ENCODE results near the gene AFG1L.

Gene AFG1L

GRCh38 chr6:108341372-108341771, 46.5 kb downstream of the AFG1L start:
- H3K79me2 ChIP-seq (ENCODE audit: low read length), result no peaks in the 10 kb centered on the region
- peaks cover 36% of the 10 kb centered on the region for H3K4me1 ChIP-seq (ENCODE audit: low read length)
- H3K9ac ChIP-seq (ENCODE audit: low read length), result no peak overlapping the region
- H3K4me3 ChIP-seq (ENCODE audit: low read length), result no peak overlapping the region
- H4K20me1 ChIP-seq (ENCODE audit: insufficient read depth, low read length), result no peaks in the 10 kb centered on the region
- H2AFZ ChIP-seq (ENCODE audit: low read depth, low read length), result no peak overlapping the region
- H3K36me3 ChIP-seq (replicated peaks; ENCODE audit: low read depth, low read length), result peaks cover 4% of the 10 kb centered on the region
- H3K27ac ChIP-seq (ENCODE audit: low read length), result 0 out of 2 replicates have a peak overlapping the region, but pooled peaks have one; percentile 36
- H3K27me3 ChIP-seq (ENCODE audit: low read depth, low read length), result no peaks in the 10 kb centered on the region
- no peak for TF ChIP-seq EZH2phosphoT487 (IDR thresholded peaks at IDR 0.05; ENCODE audit: low read depth)
- no peak for TF ChIP-seq CTCF (IDR thresholded peaks at IDR 0.05; ENCODE audit: low read depth, low read length)
- H3K4me2 ChIP-seq (ENCODE audit: low read length), result peak overlapping the region; percentile 34
- H3K9me3 ChIP-seq (ENCODE audit: insufficient read depth, low read length), result no peaks in the 10 kb centered on the region

- no peak for TF ChIP-seq EZH2phosphoT487 (IDR thresholded peaks at IDR 0.05; ENCODE audit: low read depth)
- TF ChIP-seq CTCF (IDR thresholded peaks at IDR 0.05; ENCODE audit: low read depth, low read length), result no peak
Observed at GRCh38 chr6:108343894-108344293, 49.0 kb downstream of the AFG1L start.

GRCh38 chr6:108348655-108349349, 53.9 kb downstream of the AFG1L start:
- H2AFZ ChIP-seq (ENCODE audit: low read depth, low read length), result no peak overlapping the region
- no peaks in the 10 kb centered on the region for H3K79me2 ChIP-seq (ENCODE audit: low read length)
- no peaks in the 10 kb centered on the region for H3K9me3 ChIP-seq (ENCODE audit: insufficient read depth, low read length)
- no peaks in the 10 kb centered on the region for H3K27me3 ChIP-seq (ENCODE audit: low read depth, low read length)
- peak overlapping the region; percentile 74 for H3K9ac ChIP-seq (ENCODE audit: low read length)
- H3K4me3 ChIP-seq (ENCODE audit: low read length), result peak overlapping the region; percentile 37; the same call in 1 of the 2 replicates
- H3K4me1 ChIP-seq (ENCODE audit: low read length), result peaks cover 53% of the 10 kb centered on the region
- H3K36me3 ChIP-seq (replicated peaks; ENCODE audit: low read depth, low read length), result peaks cover 8% of the 10 kb centered on the region
- no peaks in the 10 kb centered on the region for H4K20me1 ChIP-seq (ENCODE audit: insufficient read depth, low read length)
- H3K4me2 ChIP-seq (ENCODE audit: low read length), result peak overlapping the region; percentile 63
- H3K27ac ChIP-seq (ENCODE audit: low read length), result peak overlapping the region; percentile 98
- no peak for TF ChIP-seq EZH2phosphoT487 (IDR thresholded peaks at IDR 0.05; ENCODE audit: low read depth)
- no peak for TF ChIP-seq CTCF (IDR thresholded peaks at IDR 0.05; ENCODE audit: low read depth, low read length)

More at GRCh38 chr6:108343894-108344293, 49.0 kb downstream of the AFG1L start:
- Histone ChIP-seq H3K27me3 (ENCODE audit: low read depth, low read length) (no peaks in the 10 kb centered on the region), H3K9me3 (ENCODE audit: insufficient read depth, low read length) (no peaks in the 10 kb centered on the region), H3K9ac (ENCODE audit: low read length) (no peak overlapping the region), H2AFZ (ENCODE audit: low read depth, low read length) (no peak overlapping the region), H3K4me3 (ENCODE audit: low read length) (no peak overlapping the region), H3K36me3 (replicated peaks; ENCODE audit: low read depth, low read length) (peaks cover 12% of the 10 kb centered on the region), H3K4me1 (ENCODE audit: low read length) (peaks cover 59% of the 10 kb centered on the region), H4K20me1 (ENCODE audit: insufficient read depth, low read length) (no peaks in the 10 kb centered on the region), H3K4me2 (ENCODE audit: low read length) (no peak overlapping the region), H3K79me2 (ENCODE audit: low read length) (no peaks in the 10 kb centered on the region), H3K27ac (ENCODE audit: low read length) (no peak overlapping the region)

- H3K79me2 ChIP-seq (ENCODE audit: low read length), result no peaks in the 10 kb centered on the region
- peaks cover 53% of the 10 kb centered on the region for H3K4me1 ChIP-seq (ENCODE audit: low read length)
- peak overlapping the region; percentile 51 for H3K27ac ChIP-seq (ENCODE audit: low read length)
- TF ChIP-seq EZH2phosphoT487 (IDR thresholded peaks at IDR 0.05; ENCODE audit: low read depth) (no peak), CTCF (IDR thresholded peaks at IDR 0.05; ENCODE audit: low read depth, low read length) (no peak)
- H3K36me3 ChIP-seq (replicated peaks; ENCODE audit: low read depth, low read length), result peaks cover 7% of the 10 kb centered on the region
- no peaks in the 10 kb centered on the region for H4K20me1 ChIP-seq (ENCODE audit: insufficient read depth, low read length)
- H3K4me2 ChIP-seq (ENCODE audit: low read length), result peak overlapping the region; percentile 11
- H3K9ac ChIP-seq (ENCODE audit: low read length), result peak overlapping the region; percentile 19; the same call in 1 of the 2 replicates
- H3K4me3 ChIP-seq (ENCODE audit: low read length), result no peak overlapping the region
- H3K9me3 ChIP-seq (ENCODE audit: insufficient read depth, low read length), result no peaks in the 10 kb centered on the region
- no peaks in the 10 kb centered on the region for H3K27me3 ChIP-seq (ENCODE audit: low read depth, low read length)
- no peak overlapping the region for H2AFZ ChIP-seq (ENCODE audit: low read depth, low read length)
Observed at GRCh38 chr6:108350528-108350927, 55.7 kb downstream of the AFG1L start.

Data from OCI-LY3 (cell line).